ENCODE measurements around the gene GDF2. TPM values are rescaled to one million over a fixed set of nuclear protein-coding genes. Genes with fewer than 3 reads are reported as not detected.

The GDF2 gene
- total RNA-seq, 8 experiments from 2014 or later: 0.08 to 0.52 (median 0.21) TPM; not detected in 5

- in situ Hi-C loops (cut with MboI; ENCODE audit: low pct_unique_long_range_greater_than_20kb in 2 of 9, low sequenced_read_pairs in 9 of 9, unreplicated experiment in 9 of 9): no loop called here
- Histone ChIP-seq H3K4me3 (no peak overlapping the region), H3K4me1 (replicated peaks in 1 of 2) (no peaks in the 10 kb centered on the region), H3K27ac (no peak overlapping the region)
- no peak for ATAC-seq (replicated peaks in 6 of 8)
- WGBS, 10 experiments: 43 to 100% (median 86%) methylated on average over 1 of the region's 1 CpG; no CpG with 5 or more reads in 6 of the 10 experiments
Observed at GRCh38 chr10:47296941-47297340, 25.3 kb upstream of the GDF2 start.

GRCh38 chr10:47297866-47298540 lies 24.3 kb upstream of the GDF2 start:
- WGBS, 10 experiments: 20 to 100% (median 59%) methylated on average over 1 to 9 of the region's 12 CpGs; no CpG with 5 or more reads in 3 of the 10 experiments
- Histone ChIP-seq H3K4me1 (replicated peaks in 1 of 2) (no peaks in the 10 kb centered on the region), H3K4me3 (no peak overlapping the region), H3K27ac (no peak overlapping the region)
- in situ Hi-C loops (cut with MboI; ENCODE audit: low pct_unique_long_range_greater_than_20kb in 2 of 9, low sequenced_read_pairs in 9 of 9, unreplicated experiment in 9 of 9): no loop called here
- no peak for ATAC-seq (replicated peaks in 6 of 8)

GRCh38 chr10:47298715-47299114 lies 23.5 kb upstream of the GDF2 start:
- Histone ChIP-seq H3K4me1 (replicated peaks in 1 of 2) (no peaks in the 10 kb centered on the region), H3K27ac (no peak overlapping the region), H3K4me3 (no peak overlapping the region)
- 50 to 100% (median 82%) methylated on average over 1 of the region's 1 CpG; no CpG with 5 or more reads in 4 of the 10 experiments for WGBS, 10 experiments
- in situ Hi-C loops (cut with MboI; ENCODE audit: low pct_unique_long_range_greater_than_20kb in 2 of 9, low sequenced_read_pairs in 9 of 9, unreplicated experiment in 9 of 9): no loop called here
- ATAC-seq (replicated peaks in 6 of 8): no peak

- in situ Hi-C loops (cut with MboI; ENCODE audit: low pct_unique_long_range_greater_than_20kb in 2 of 9, low sequenced_read_pairs in 9 of 9, unreplicated experiment in 9 of 9): loop anchor here in 4 of 9 experiments (10.0 to 25.0 kb wide), 3 partner anchors 245 to 275 kb away; no protein-coding TSS in a partner anchor
- WGBS, 10 experiments: 0 to 50% (median 40%) methylated on average over 1 to 6 of the region's 64 CpGs; no CpG with 5 or more reads in 3 of the 10 experiments
- H3K4me1 ChIP-seq (replicated peaks in 1 of 2): no peaks in the 10 kb centered on the region
- peak; percentile 29 to 78 (median 63) for ATAC-seq (replicated peaks in 6 of 8)
- no peak within 1 kb of the TSS for H3K27ac ChIP-seq
- H3K4me3 ChIP-seq: peak within 1 kb of the TSS; percentile 24 to 36 (median 29)
Observed at GRCh38 chr10:47299611-47300428, 22.4 kb upstream of the GDF2 start, which contains the start of gene GDF10. Gene GDF10 (plus strand): TSS chr10:47300197. CDS start chr10:47300652, 455 bp downstream.

GRCh38 chr10:47300429-47300931 lies 21.8 kb upstream of the GDF2 start:
- peak; percentile 20 to 68 (median 39) for ATAC-seq (replicated peaks in 6 of 8)
- in situ Hi-C loops (cut with MboI; ENCODE audit: low pct_unique_long_range_greater_than_20kb in 2 of 9, low sequenced_read_pairs in 9 of 9, unreplicated experiment in 9 of 9): loop anchor here in 4 of 9 experiments (10.0 to 25.0 kb wide), 3 partner anchors 246 to 276 kb away; no protein-coding TSS in a partner anchor
- 10% methylated on average over 4 of the region's 57 CpGs; no CpG with 5 or more reads in 9 of the 10 experiments for WGBS, 10 experiments
- H3K4me3 ChIP-seq: peak overlapping the region; percentile 24 to 36 (median 29)
- H3K4me1 ChIP-seq (replicated peaks in 1 of 2): no peaks in the 10 kb centered on the region
- no peak overlapping the region for H3K27ac ChIP-seq

- Histone ChIP-seq H3K4me1 (replicated peaks in 1 of 2) (no peaks in the 10 kb centered on the region), H3K4me3 (no peak overlapping the region), H3K27ac (no peak overlapping the region)
- in situ Hi-C loops (cut with MboI; ENCODE audit: low pct_unique_long_range_greater_than_20kb in 2 of 9, low sequenced_read_pairs in 9 of 9, unreplicated experiment in 9 of 9): loop anchor here in 4 of 9 experiments (10.0 to 25.0 kb wide), 3 partner anchors 247 to 277 kb away; no protein-coding TSS in a partner anchor
- no peak for ATAC-seq (replicated peaks in 6 of 8)
- WGBS, 10 experiments: 20 to 90% (median 78%) methylated on average over 1 to 2 of the region's 2 CpGs; no CpG with 5 or more reads in 3 of the 10 experiments
Observed at GRCh38 chr10:47301833-47302232, 20.4 kb upstream of the GDF2 start.

GRCh38 chr10:47303105-47303504 lies 19.1 kb upstream of the GDF2 start:
- no peaks in the 10 kb centered on the region for H3K4me1 ChIP-seq (replicated peaks in 1 of 2)
- WGBS, 10 experiments: 50 to 100% (median 80%) methylated on average over 1 to 6 of the region's 7 CpGs; no CpG with 5 or more reads in 2 of the 10 experiments
- H3K27ac ChIP-seq: no peak overlapping the region
- no peak overlapping the region for H3K4me3 ChIP-seq
- no peak for ATAC-seq (replicated peaks in 6 of 8)
- in situ Hi-C loops (cut with MboI; ENCODE audit: low pct_unique_long_range_greater_than_20kb in 2 of 9, low sequenced_read_pairs in 9 of 9, unreplicated experiment in 9 of 9): loop anchor here in 4 of 9 experiments (10.0 to 25.0 kb wide), 3 partner anchors 248 to 278 kb away; no protein-coding TSS in a partner anchor

DNA sequence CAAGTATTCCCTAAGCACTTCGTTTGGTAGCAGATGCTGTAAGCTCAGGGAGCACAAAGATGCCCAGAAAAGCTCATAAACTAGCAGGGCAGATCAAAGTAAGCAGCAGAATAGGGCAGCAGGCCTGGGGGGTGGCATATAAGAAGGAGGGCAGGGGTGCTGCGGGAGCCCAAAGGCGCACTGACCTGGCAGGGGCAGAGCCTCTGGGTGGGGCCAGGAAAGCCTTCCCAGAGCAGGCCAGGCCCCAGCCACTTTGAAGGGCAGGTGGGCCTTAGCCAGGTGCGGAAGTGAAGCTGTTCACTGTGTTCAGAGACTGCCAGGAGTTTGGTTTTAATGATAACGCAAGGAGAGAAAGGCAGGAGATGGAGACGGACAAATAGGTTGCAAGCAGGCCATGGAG lies 18.4 kb upstream of the GDF2 start:
- no peak for ATAC-seq (replicated peaks in 6 of 8)
- in situ Hi-C loops (cut with MboI; ENCODE audit: low pct_unique_long_range_greater_than_20kb in 2 of 9, low sequenced_read_pairs in 9 of 9, unreplicated experiment in 9 of 9): loop anchor here in 4 of 9 experiments (10.0 to 25.0 kb wide), 3 partner anchors 249 to 279 kb away; no protein-coding TSS in a partner anchor
- WGBS, 10 experiments: 40 to 100% (median 66%) methylated on average over 1 to 3 of the region's 6 CpGs; no CpG with 5 or more reads in 2 of the 10 experiments

DNA sequence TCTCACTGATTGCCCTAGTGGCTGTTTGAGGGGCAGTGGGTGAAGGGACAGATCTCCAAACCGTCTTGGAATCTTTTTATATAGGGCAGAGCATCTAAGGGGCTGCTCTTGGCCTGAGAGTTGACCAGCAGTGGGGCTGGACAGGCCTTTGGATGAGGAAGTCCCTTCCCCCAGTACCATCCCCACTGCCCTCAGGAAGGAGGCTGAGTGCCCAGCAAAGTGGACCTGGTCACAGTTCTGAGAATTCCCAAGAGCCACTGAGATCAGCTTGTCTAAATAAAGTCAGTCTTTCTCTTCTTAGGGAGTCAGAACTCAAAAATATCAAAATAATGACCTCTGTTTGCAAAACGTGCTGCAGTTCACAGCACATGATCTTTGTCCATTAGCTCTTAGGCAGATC lies 16.7 kb upstream of the GDF2 start:
- ATAC-seq (replicated peaks in 6 of 8): no peak
- in situ Hi-C loops (cut with MboI; ENCODE audit: low pct_unique_long_range_greater_than_20kb in 2 of 9, low sequenced_read_pairs in 9 of 9, unreplicated experiment in 9 of 9): loop anchor here in 4 of 9 experiments (10.0 to 25.0 kb wide), 3 partner anchors 251 to 281 kb away; no protein-coding TSS in a partner anchor
- Histone ChIP-seq H3K4me1 (replicated peaks in 1 of 2) (no peaks in the 10 kb centered on the region), H3K27ac (no peak overlapping the region), H3K4me3 (no peak overlapping the region)
- 40 to 80% (median 52%) methylated on average over 1 to 2 of the region's 2 CpGs; no CpG with 5 or more reads in 4 of the 10 experiments for WGBS, 10 experiments

More for the DNA sequence above, 18.4 kb upstream of the GDF2 start:
- Histone ChIP-seq H3K4me1 (replicated peaks in 1 of 2) (no peaks in the 10 kb centered on the region), H3K27ac (no peak overlapping the region), H3K4me3 (no peak overlapping the region)

GRCh38 chr10:47306387-47307210 lies 15.7 kb upstream of the GDF2 start:
- no peak overlapping the region for H3K4me3 ChIP-seq
- H3K4me1 ChIP-seq (replicated peaks in 1 of 2): no peaks in the 10 kb centered on the region
- no peak overlapping the region for H3K27ac ChIP-seq
- in situ Hi-C loops (cut with MboI; ENCODE audit: low pct_unique_long_range_greater_than_20kb in 2 of 9, low sequenced_read_pairs in 9 of 9, unreplicated experiment in 9 of 9): loop anchor here in 4 of 9 experiments (10.0 to 25.0 kb wide), 3 partner anchors 252 to 282 kb away; no protein-coding TSS in a partner anchor
- ATAC-seq (replicated peaks in 6 of 8): no peak
- 20 to 89% (median 70%) methylated on average over 1 to 5 of the region's 10 CpGs for WGBS, 10 experiments

DNA sequence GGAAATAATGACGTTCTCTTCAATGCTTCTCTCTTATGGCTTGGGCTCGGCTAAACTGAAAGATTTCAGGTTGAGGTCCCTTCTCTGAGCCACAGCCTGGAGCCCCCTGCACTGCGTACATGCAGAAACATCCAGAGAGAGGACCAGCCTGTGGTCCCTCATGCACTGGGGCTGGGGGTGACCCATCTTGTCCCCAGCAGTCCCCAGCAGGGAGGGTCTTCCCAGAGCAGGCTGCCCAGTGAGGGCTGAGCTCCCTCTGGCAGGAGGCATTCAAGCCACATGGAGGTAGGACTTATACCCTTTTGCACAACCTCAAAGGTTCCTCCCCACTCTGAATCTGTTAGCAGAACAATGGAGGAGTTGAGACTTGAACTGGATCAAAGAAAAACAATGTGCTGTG lies 14.9 kb upstream of the GDF2 start:
- Histone ChIP-seq H3K4me3 (no peak overlapping the region), H3K4me1 (replicated peaks in 1 of 2) (no peaks in the 10 kb centered on the region), H3K27ac (no peak overlapping the region)
- WGBS, 10 experiments: 26 to 93% (median 71%) methylated on average over 2 to 3 of the region's 3 CpGs; no CpG with 5 or more reads in 2 of the 10 experiments
- in situ Hi-C loops (cut with MboI; ENCODE audit: low pct_unique_long_range_greater_than_20kb in 2 of 9, low sequenced_read_pairs in 9 of 9, unreplicated experiment in 9 of 9): loop anchor here in 4 of 9 experiments (10.0 to 25.0 kb wide), 3 partner anchors 253 to 283 kb away; no protein-coding TSS in a partner anchor
- ATAC-seq (replicated peaks in 6 of 8): no peak

GRCh38 chr10:47308775-47309174 lies 13.5 kb upstream of the GDF2 start:
- in situ Hi-C loops (cut with MboI; ENCODE audit: low pct_unique_long_range_greater_than_20kb in 2 of 9, low sequenced_read_pairs in 9 of 9, unreplicated experiment in 9 of 9): loop anchor here in 4 of 9 experiments (10.0 to 25.0 kb wide), 3 partner anchors 254 to 284 kb away; no protein-coding TSS in a partner anchor
- 36 to 100% (median 81%) methylated on average over 1 to 8 of the region's 9 CpGs; no CpG with 5 or more reads in 3 of the 10 experiments for WGBS, 10 experiments

More at GRCh38 chr10:47308775-47309174, 13.5 kb upstream of the GDF2 start:
- Histone ChIP-seq H3K27ac (no peak overlapping the region), H3K4me1 (replicated peaks in 1 of 2) (no peaks in the 10 kb centered on the region), H3K4me3 (no peak overlapping the region)
- ATAC-seq (replicated peaks in 6 of 8): no peak
